Epithelial cell of esophagus (primary cell): Measurements from ENCODE around the gene RNF169.

ENCODE experiments used
- DNase-seq: peaks from one replicate; pipeline ENCODE4 v3.0.0; 2010; ENCODE audit warnings: low read depth
- H3K4me3 ChIP-seq: 2 replicates; pipeline ENCODE4 v1.5.1; 2011; ENCODE audit warnings: mild to moderate bottlenecking, low read length, control low read depth
- TF ChIP-seq, protein P1 (sequence below): IDR thresholded peaks from 2 replicates; pipeline ENCODE4 v1.5.1; 2011; ENCODE audit warnings: low read depth, mild to moderate bottlenecking, low read length, control low read depth, inconsistent platforms; ENCODE audit not compliant: insufficient read depth; ENCODE audit errors: missing control alignments

RNF169 gene

DNA sequence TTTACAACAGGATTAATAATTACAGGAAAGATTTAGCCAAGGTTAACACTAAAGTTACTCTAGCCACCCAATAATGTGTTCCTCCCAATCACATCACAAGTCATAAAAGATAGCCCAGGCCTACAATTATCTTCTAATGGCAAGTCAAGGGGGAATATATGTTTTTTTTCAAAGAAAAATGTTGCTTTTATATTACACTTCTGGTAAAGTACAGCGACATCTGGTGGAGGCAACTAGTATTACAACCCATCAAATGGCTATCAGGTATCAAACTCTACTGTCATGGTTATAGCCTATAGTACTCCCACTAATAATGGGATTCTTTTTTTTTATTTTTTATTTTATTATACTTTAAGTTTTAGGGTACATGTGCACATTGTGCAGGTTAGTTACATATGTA lies 128.5 kb downstream of the RNF169 start:
- H3K4me3 ChIP-seq = no peak overlapping the region
- no peak for DNase-seq
- TF ChIP-seq, protein P1, sequence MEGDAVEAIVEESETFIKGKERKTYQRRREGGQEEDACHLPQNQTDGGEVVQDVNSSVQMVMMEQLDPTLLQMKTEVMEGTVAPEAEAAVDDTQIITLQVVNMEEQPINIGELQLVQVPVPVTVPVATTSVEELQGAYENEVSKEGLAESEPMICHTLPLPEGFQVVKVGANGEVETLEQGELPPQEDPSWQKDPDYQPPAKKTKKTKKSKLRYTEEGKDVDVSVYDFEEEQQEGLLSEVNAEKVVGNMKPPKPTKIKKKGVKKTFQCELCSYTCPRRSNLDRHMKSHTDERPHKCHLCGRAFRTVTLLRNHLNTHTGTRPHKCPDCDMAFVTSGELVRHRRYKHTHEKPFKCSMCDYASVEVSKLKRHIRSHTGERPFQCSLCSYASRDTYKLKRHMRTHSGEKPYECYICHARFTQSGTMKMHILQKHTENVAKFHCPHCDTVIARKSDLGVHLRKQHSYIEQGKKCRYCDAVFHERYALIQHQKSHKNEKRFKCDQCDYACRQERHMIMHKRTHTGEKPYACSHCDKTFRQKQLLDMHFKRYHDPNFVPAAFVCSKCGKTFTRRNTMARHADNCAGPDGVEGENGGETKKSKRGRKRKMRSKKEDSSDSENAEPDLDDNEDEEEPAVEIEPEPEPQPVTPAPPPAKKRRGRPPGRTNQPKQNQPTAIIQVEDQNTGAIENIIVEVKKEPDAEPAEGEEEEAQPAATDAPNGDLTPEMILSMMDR = peak; percentile 52
